H7 (cell line): Measurements from ENCODE around the gene DLX5. TPM values are rescaled to one million over a fixed set of nuclear protein-coding genes. Genes with fewer than 3 reads are reported as not detected.

Experiments used
- DNase-seq: peaks from one replicate; pipeline ENCODE4 v3.0.0; 2012
- H3K27me3 ChIP-seq: 2 replicates; pipeline ENCODE4 v1.6.0; 2011; ENCODE audit warnings: mild to moderate bottlenecking, low read length; ENCODE audit not compliant: control insufficient read depth, insufficient read depth
- H3K36me3 ChIP-seq: replicated peaks from 2 replicates; pipeline ENCODE4 v1.5.1; 2011; ENCODE audit warnings: low read length; ENCODE audit not compliant: control insufficient read depth, insufficient read depth
- H3K4me3 ChIP-seq: 2 replicates; pipeline ENCODE4 v1.5.1; 2011; ENCODE audit warnings: low read depth, mild to moderate bottlenecking, control low read depth, low read length, moderate library complexity; ENCODE audit not compliant: insufficient read depth
- total RNA-seq: library from RNA; depleted of rRNA; stranded (reverse); fragments of >200 nt; shearing (Covaris generic); gene quantifications from 2 replicates; pipeline ENCODE4 v1.2.3, GENCODE V29; 2014

DLX5 gene
- total RNA-seq, 1 experiment from 2014 or later: not detected

- DNase-seq: peak; percentile 80
- Histone ChIP-seq H3K4me3 (0 out of 2 replicates have a peak overlapping the region, but pooled peaks have one; percentile 16), H3K36me3 (no peaks in the 10 kb centered on the region), H3K27me3 (peaks cover 100% of the 10 kb centered on the region)
Observed at GRCh38 chr7:97021747-97022490, 2.7 kb downstream of the DLX5 start.

DNA sequence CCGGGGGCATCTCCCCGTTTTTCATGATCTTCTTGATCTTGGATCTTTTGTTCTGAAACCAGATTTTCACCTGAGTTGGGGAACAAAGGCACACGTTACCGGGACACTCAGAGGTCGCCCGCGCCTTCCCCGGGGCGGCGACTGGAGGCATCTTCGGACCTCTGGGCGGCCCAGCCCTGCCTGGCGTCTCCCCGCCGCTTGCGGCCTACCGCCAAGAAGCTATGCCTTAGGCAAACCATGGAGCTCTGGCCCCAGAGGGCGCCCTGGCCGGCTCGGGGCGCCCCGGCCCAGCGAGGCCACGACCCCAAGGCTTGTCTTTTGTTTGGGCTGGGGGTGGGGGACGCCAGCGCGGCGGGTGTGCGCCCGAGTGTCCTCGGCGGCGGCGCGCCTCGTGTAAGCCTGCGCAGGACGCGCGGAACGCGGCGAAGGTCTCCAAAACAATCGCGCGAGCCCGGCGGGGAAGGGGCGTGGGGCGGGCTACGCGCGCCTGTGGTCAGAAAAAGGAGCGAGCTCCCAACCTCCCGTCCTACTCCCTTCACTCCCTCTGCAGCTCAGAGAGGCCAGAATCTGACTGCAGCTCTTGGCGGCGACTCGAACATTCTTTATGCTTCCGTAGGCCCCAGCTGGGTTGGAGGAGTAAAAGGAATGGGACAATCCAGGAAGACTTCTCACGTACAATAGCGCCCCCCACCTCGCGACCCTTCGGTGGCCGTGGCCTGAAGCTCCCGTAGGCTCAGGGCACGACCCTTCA, 3.5 kb downstream of the DLX5 start:
- peak; percentile 91 for DNase-seq
- Histone ChIP-seq H3K36me3 (no peaks in the 10 kb centered on the region), H3K4me3 (peak overlapping the region; percentile 16; the same call in 1 of the 2 replicates), H3K27me3 (peaks cover 100% of the 10 kb centered on the region)

DNA sequence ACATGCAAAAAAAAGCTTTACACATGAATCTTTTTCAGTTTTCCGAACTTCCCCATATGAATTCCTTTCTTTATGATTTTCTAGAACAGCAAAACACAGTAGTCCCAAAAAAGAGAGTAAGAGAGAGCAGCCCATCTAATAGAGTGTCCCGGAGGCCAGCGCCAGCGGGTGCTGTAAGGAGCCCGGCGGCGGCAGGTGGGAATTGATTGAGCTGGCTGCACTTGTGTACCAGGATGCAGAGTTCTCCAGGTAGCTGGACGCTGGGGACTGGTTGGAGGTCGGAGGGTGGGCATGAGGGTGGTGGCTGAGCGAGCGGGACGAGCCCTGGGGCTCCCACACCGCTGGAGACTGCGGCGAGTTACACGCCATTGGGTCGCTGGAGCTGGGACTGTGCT, 4.0 kb downstream of the DLX5 start:
- DNase-seq: peak; percentile 62
- Histone ChIP-seq H3K27me3 (peaks cover 100% of the 10 kb centered on the region), H3K4me3 (no peak overlapping the region), H3K36me3 (no peaks in the 10 kb centered on the region)

DNA sequence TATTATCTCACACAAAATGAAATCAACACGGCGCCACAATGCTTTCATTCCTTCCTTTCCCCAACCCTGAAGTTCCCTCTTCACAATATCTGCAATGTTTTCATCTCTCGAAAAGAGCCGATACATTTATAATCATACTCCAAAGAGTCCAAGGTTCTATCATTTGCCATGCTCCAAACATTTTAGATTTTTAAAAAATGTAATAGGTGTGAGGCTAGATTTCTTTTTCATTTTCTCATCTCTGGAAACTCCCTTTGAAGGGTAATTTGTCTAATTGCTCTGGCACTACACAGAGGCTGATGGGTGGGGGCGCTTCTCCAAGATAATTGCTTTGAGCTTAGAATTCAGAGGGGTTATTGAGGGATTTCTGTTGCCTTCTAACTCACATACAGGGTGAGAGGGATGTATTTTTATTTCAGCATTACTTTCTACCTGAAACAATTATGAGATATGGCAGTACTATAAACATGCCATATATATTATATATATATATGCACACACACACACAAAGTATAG, 4.9 kb downstream of the DLX5 start:
- DNase-seq: no peak
- no peak overlapping the region for H3K4me3 ChIP-seq
- peaks cover 100% of the 10 kb centered on the region for H3K27me3 ChIP-seq
- H3K36me3 ChIP-seq: no peaks in the 10 kb centered on the region

- Histone ChIP-seq H3K36me3 (no peaks in the 10 kb centered on the region), H3K4me3 (no peak overlapping the region), H3K27me3 (peaks cover 100% of the 10 kb centered on the region)
- peak; percentile 76 for DNase-seq
Observed at GRCh38 chr7:97018791-97019531, 5.7 kb downstream of the DLX5 start.

DNA sequence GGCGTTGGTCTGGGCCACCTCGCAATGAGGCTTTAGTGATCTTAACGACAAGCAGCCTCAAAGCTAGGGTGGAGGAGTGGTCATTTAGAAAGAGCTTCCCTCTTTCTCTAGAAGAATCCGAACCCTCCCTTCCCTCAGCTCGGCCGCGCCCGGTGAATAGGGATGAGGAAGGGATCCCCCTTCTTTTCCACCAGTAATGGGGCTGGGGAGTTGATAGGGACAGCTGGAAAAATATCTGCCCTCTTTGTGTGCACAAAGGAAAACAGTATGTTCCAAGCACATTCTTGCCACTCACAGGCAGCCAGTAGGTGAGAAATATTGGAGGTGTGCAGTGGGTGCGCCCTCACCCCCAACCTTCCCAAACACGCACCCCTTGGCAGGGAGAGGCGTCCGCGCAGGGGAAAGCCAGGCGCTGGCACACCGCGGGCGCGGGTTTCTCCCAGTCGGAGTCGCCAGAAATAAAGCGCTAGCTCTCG, 6.5 kb downstream of the DLX5 start:
- Histone ChIP-seq H3K4me3 (no peak overlapping the region), H3K27me3 (peaks cover 100% of the 10 kb centered on the region), H3K36me3 (no peaks in the 10 kb centered on the region)
- peak; percentile 52 for DNase-seq

GRCh38 chr7:97017192-97018125, 7.2 kb downstream of the DLX5 start:
- Histone ChIP-seq H3K27me3 (peaks cover 100% of the 10 kb centered on the region), H3K36me3 (no peaks in the 10 kb centered on the region), H3K4me3 (no peak overlapping the region)
- DNase-seq: no peak

- H3K27me3 ChIP-seq: peaks cover 100% of the 10 kb centered on the region
- no peaks in the 10 kb centered on the region for H3K36me3 ChIP-seq
- DNase-seq: peak; percentile 92
- peak overlapping the region; percentile 19; the same call in 1 of the 2 replicates for H3K4me3 ChIP-seq
Observed at GRCh38 chr7:97016381-97017191, 8.0 kb downstream of the DLX5 start.

- no peak for DNase-seq
- H3K4me3 ChIP-seq: no peak overlapping the region; the same call in 1 of the 2 replicates
- peaks cover 100% of the 10 kb centered on the region for H3K27me3 ChIP-seq
- H3K36me3 ChIP-seq: no peaks in the 10 kb centered on the region
Observed at GRCh38 chr7:97015756-97016380, 8.8 kb downstream of the DLX5 start.

GRCh38 chr7:97015279-97015678, 9.4 kb downstream of the DLX5 start:
- DNase-seq: no peak
- Histone ChIP-seq H3K4me3 (no peak overlapping the region), H3K36me3 (no peaks in the 10 kb centered on the region), H3K27me3 (peaks cover 100% of the 10 kb centered on the region)

DNA sequence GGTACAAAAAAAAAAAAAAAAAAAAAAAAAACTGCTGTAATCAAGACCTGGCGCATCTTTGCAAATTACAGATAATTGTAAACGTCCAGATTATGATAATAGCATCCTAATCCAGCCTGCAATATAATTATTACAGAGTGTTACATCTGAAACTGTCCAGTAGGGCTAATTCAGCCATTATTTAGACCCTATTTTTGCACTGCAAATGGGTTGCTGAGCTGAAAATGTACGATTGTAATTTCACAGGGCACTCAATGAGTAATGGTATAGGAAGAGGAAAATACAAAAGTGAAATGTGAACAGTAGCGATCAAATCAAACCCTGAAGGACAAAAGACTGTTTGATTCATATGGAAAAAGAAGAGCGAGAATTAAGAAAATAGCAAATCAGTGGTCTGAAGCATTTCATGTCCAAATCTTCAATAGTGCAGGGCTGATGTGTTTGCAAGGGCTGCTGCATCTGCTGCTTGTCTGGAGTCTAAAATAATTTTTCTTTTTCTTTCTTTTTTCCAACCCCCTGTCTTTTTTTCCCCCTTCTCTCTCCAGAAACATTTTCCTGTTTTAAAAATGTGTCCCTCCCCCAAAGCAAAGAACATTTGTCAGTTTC, 10.4 kb downstream of the DLX5 start:
- Histone ChIP-seq H3K27me3 (peaks cover 100% of the 10 kb centered on the region), H3K4me3 (no peak overlapping the region), H3K36me3 (no peaks in the 10 kb centered on the region)
- no peak for DNase-seq

DNA sequence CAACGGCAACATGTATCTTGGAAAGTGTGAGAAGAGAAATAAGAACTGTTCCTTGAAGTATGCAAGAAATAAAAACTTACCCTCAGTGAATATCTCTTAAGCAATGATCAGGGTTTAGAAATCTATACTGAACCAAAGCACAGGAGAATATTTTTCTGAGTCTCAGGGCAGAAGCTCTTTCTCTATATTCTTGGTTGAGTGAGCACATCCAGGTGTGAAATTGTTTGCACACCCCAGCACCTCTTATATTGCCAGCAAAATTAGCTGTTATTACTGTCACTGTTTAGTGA, 10.8 kb downstream of the DLX5 start:
- DNase-seq: no peak
- peaks cover 100% of the 10 kb centered on the region for H3K27me3 ChIP-seq
- H3K36me3 ChIP-seq: no peaks in the 10 kb centered on the region
- H3K4me3 ChIP-seq: no peak overlapping the region
